DLD1 (cell line): ENCODE measurements around the gene NT5E.

Source experiments
- in situ Hi-C: cut with HindIII; loops from 2 replicates; pipeline ENCODE4 v1.10.0; 2017; ENCODE audit warnings: low sequenced_read_pairs

Gene NT5E

GRCh38 chr6:85421181-85421580 is 28.7 kb upstream of the NT5E start:
- in situ Hi-C loops, result no loop called here

- in situ Hi-C loops, result no loop called here
Measured at GRCh38 chr6:85421972-85422371, 27.9 kb upstream of the NT5E start.

GRCh38 chr6:85422996-85423395 is 26.9 kb upstream of the NT5E start:
- in situ Hi-C loops, result no loop called here

- in situ Hi-C loops, result no loop called here
Measured at GRCh38 chr6:85424981-85425380, 24.9 kb upstream of the NT5E start.

GRCh38 chr6:85425997-85426396 is 23.9 kb upstream of the NT5E start:
- in situ Hi-C loops, result no loop called here

- in situ Hi-C loops, result no loop called here
Measured at GRCh38 chr6:85428486-85428885, 21.4 kb upstream of the NT5E start.

- in situ Hi-C loops, result no loop called here
Measured at GRCh38 chr6:85429346-85429745, 20.5 kb upstream of the NT5E start.

- in situ Hi-C loops, result no loop called here
Measured at GRCh38 chr6:85431271-85431670, 18.6 kb upstream of the NT5E start.

- in situ Hi-C loops, result no loop called here
Measured at GRCh38 chr6:85432554-85432953, 17.3 kb upstream of the NT5E start.

GRCh38 chr6:85435851-85436250 is 14.0 kb upstream of the NT5E start:
- in situ Hi-C loops, result no loop called here

- in situ Hi-C loops, result no loop called here
Measured at GRCh38 chr6:85436411-85436810, 13.5 kb upstream of the NT5E start.

GRCh38 chr6:85436939-85437495 is 12.9 kb upstream of the NT5E start:
- in situ Hi-C loops, result no loop called here

- in situ Hi-C loops, result no loop called here
Measured at GRCh38 chr6:85443349-85444117, 6.3 kb upstream of the NT5E start.

GRCh38 chr6:85449388-85449817 is 480 bp upstream of the NT5E start:
- in situ Hi-C loops, result no loop called here

GRCh38 chr6:85451565-85452306 is 1.9 kb downstream of the NT5E start:
- in situ Hi-C loops, result no loop called here

GRCh38 chr6:85452441-85452881 is 2.6 kb downstream of the NT5E start:
- in situ Hi-C loops, result no loop called here

- in situ Hi-C loops, result no loop called here
Measured at GRCh38 chr6:85453052-85453451, 3.2 kb downstream of the NT5E start.

- in situ Hi-C loops, result no loop called here
Measured at GRCh38 chr6:85453490-85453889, 3.6 kb downstream of the NT5E start.

GRCh38 chr6:85455471-85456026 is 5.7 kb downstream of the NT5E start:
- in situ Hi-C loops, result no loop called here

- in situ Hi-C loops, result no loop called here
Measured at GRCh38 chr6:85456782-85457181, 6.9 kb downstream of the NT5E start.

- in situ Hi-C loops, result no loop called here
Measured at GRCh38 chr6:85458184-85458583, 8.3 kb downstream of the NT5E start.

GRCh38 chr6:85458782-85459181 is 8.9 kb downstream of the NT5E start:
- in situ Hi-C loops, result no loop called here
